22Rv1 (cell line): ENCODE results near the gene AACS.

ENCODE experiments used
- CTCF ChIP-seq: fragments of 450-650 bp; IDR thresholded peaks from 2 replicates; pipeline ENCODE4 v1.5.1; 2017; ENCODE audit warnings: mild to moderate bottlenecking
- ZFX ChIP-seq: fragments of 450-650 bp; IDR thresholded peaks from 2 replicates; pipeline ENCODE4 v1.6.1; 2017; ENCODE audit warnings: antibody characterized with exemption, borderline replicate concordance

- TF ChIP-seq CTCF (no peak), ZFX (no peak)
Observed at GRCh38 chr12:125015680-125016310, 49.4 kb upstream of the AACS start.
